Right ventricle myocardium superior (tissue), 1 donor: ENCODE data around the gene INPP5E. TPM values are rescaled to one million over a fixed set of nuclear protein-coding genes. Genes with fewer than 3 reads are reported as not detected.
"Not testable (repeated sequence)": the region's sequence is repeated elsewhere in the genome, so short reads cannot be mapped to it uniquely, and the experiment has no call there.

Source experiments
- ATAC-seq: fragments of 200-7000 bp; cut with Tn5 transposase; one replicate; pipeline ENCODE4 v1.9.1; 2020; ENCODE audit warnings: mild to moderate bottlenecking; ENCODE audit not compliant: poor library complexity
- DNase-seq: peaks from one replicate; pipeline ENCODE4 v3.0.0-alpha.2; 2020
- intact Hi-C: fragments of 100-400 bp; cut with DNase I; formaldehyde crosslinking; loops from one replicate; pipeline ENCODE4 v1.11.2; 2022
- total RNA-seq: library from RNA; stranded (reverse); fragmentation: NEBNext Ultra II Directional; extraction: Animal tissue kit (Norgen Biotek cat#: 25700); gene quantifications from one replicate; pipeline ENCODE4 v1.2.1, GENCODE V29; 2021
- donor health status: DM: no; HTN: yes; CAD: no; lungs with severe emphysema.

The INPP5E gene
- total RNA-seq, 1 donor from 2014 or later: 10.5 TPM

DNA sequence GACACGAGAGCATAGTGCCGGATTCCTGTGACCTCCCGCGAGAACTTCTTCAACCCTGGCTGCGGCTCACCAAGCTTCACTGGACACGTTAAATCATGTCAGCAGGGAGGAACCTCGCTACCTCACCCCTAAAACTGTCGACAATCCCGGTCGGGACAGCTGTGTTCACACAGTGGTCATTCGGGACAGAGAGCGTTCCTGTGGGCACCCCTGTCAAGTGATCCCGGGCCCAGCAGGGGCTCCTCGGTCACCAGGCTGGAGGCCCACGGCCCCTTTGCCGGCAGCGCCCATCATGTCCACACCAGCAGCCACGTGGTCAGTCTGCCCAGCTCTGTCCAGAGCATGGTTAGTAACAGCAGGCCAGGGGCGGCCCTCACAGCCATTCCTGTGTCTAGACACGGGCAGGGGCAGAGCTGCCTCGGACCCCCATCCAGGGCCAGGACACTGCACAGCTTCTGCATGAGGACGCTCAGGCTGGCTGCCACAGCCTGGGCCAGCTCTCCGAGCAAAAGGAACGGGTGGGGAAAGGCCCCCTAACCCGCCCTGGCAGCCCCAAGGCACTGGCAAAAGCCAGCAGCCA lies 3.5 kb downstream of the INPP5E start:
- DNase-seq (no peak), ATAC-seq (no peak)
- intact Hi-C loops: no loop called here

DNA sequence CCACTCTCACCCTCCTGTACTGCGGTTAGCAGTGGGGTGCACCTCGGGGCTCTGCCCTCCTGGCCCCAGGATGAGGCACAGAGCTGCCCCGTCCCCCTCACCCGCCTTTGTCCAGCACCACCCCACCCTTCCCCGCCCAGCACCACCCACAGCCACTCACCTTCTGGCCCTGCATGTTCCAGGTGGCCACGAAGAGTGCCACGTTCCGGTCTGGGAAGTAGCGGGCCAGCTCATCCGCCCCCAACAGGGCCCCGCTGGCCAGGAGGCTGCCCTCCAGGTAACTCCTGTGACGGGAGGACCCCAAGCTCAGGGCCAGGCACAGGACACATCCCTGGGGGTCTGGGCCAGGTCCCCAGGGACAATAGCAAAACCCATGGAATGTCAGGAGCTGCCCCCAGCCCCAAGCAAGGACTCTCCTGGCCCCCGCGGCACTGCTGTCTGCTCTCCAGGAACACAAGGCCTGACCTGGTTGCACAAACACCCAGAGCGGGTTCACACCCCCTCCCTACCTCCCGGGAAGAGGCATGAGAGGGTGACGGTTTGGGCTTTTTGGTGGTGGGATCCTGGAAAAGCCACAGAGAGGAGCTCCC lies 5.0 kb downstream of the INPP5E start:
- intact Hi-C loops: no loop called here

DNA sequence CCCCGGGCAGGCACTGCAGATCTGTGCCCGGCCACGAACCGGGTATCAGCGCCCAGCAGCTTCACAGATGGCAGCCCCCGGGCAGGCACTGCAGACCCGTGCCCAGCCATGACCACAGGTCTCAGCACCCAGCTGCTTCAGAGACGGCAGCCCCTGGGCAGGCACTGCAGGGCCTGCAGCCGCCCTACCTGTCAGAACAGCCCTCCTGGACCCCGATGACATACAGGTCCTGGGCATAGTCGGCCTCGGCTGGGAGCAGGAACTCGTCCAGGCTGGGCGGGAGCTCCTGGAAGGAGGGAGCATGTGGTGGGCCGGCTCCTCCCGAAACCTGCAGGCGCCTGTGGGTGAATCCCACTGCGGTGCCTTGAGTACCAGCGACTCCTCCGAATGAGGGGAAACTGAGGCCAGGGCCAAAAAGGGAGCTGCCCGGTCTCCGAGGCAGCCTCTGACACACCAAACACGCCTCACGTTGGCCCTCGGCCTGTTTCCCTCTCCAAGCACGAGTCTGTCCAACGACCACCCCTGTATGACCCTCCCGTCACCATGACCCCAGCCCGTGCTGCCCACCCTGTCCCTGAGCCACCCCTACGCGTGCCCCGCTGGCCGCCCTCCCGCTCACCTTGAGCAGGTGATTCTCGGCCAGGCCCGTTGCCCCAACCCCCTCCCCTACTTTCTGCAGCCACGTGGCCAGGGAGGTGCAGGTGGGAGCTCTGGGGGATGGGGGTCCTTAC lies 5.6 kb downstream of the INPP5E start:
- DNase-seq: no peak
- intact Hi-C loops: no loop called here
- ATAC-seq: no peak

More for the DNA sequence above, 5.0 kb downstream of the INPP5E start:
- no peak for ATAC-seq
- no peak for DNase-seq

DNA sequence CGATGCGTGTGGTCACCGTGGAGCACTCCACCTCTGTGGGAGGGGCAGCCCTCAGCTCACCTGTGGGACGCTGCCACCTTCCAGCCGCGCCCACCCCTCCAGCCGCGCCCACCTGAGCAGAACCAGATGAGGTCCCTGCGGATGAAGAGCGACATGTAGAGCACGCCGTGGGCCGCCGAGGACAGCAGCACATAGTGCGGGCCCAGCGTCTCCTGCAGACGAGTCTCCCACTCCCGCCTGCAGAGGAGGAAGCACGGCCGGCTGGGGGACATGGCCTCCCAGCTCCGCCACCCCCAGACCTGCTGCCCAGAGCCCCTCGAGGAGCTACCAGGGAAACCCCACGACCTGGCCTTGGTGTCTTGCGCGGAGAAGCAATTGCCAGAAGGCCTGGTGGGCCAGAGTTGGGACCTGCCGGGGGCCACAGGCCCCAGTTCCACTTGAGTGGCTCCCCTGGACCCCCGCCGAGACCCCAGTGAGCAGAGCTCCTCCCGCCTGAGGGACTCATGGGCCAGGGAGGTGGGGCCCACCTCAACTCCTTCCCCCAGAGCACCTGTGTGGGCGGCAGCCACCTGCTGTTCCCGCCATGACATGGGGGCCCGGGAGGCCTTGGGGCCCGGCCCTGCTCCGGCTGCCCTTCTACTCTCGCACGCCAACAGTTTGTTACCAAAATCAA lies 6.5 kb downstream of the INPP5E start:
- DNase-seq (no peak), ATAC-seq (no peak)
- intact Hi-C loops: no loop called here

DNA sequence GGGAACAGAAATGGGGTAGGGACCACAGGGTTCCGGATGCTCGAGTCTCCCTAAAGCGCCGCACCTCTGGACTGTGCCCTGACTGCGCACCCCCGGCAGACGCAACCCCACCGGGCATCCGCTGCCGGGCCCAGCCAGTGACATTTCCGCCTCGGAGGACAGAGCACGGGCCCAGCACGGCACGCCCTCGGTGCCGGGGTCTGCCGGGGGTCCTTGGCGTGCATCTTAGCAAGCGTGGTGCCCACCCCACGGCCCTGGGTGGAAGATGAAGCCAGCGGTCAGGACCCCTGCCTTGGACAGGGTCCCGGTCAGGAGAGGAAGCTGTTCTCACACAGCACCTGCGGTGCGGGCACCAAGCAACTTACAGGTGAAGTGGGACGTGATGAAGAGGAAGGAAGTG lies 7.1 kb downstream of the INPP5E start:
- DNase-seq (no peak), ATAC-seq (no peak)
- intact Hi-C loops: no loop called here

DNA sequence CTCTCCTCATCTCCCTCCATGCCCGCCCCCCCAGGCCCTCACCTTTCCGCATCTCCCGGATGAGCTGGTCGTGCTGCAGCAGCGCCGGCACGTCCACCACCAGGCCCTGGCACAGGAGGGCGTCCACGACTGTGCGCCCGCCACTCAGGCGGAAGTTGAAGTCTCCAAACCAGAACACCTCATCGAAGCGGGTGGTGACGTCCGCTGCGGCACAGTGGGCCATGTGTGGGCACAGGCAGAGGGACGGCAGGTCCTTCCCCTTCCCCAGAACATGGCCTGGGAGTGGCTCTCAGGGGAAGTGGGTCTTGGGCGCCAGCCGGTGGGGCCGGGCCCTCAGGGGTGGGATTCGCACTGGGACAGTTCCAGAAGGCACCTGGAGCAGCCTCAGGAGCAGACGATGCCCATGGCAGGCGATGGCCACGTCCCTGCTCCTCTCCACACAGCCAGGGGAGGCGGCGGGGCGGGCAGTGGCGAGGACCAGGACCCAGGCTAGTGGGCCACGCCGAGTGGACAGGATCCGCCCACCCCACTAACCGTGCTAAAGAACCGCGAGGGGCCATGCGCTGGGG lies 7.8 kb downstream of the INPP5E start:
- intact Hi-C loops: no loop called here
- no peak for ATAC-seq
- DNase-seq: no peak

DNA sequence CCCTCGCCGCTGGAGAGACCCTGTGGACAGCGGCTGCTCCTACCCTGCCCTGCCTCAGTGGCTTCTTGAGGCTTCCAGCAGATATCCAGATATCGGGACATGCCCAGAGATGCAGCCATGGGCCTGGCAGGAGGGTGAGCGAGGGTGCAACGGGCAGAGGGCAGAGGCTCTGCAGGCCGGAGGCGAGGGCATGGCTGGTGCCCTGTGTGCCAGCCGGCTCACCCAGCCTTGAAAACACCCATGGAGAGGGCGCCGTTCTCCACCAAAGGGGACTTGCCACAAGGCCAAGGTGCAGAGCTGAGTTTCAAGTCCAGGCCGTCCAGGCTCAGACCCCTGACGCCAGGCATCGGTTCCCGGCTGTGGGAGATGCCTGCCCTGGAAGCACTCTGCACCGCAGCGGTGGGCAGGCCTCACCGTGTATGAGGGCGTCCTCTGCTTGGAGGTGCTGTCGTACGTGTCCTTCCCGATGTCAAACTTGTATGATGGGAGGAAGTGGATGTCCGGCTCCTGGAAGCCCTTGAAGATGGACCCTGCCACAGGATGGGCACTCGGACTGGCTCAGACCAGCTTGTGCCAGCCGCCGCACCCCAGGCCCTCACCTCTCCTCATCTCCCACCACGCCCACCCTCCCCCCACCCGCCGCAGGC lies 8.9 kb downstream of the INPP5E start:
- DNase-seq (no peak), ATAC-seq (no peak)
- intact Hi-C loops: no loop called here

DNA sequence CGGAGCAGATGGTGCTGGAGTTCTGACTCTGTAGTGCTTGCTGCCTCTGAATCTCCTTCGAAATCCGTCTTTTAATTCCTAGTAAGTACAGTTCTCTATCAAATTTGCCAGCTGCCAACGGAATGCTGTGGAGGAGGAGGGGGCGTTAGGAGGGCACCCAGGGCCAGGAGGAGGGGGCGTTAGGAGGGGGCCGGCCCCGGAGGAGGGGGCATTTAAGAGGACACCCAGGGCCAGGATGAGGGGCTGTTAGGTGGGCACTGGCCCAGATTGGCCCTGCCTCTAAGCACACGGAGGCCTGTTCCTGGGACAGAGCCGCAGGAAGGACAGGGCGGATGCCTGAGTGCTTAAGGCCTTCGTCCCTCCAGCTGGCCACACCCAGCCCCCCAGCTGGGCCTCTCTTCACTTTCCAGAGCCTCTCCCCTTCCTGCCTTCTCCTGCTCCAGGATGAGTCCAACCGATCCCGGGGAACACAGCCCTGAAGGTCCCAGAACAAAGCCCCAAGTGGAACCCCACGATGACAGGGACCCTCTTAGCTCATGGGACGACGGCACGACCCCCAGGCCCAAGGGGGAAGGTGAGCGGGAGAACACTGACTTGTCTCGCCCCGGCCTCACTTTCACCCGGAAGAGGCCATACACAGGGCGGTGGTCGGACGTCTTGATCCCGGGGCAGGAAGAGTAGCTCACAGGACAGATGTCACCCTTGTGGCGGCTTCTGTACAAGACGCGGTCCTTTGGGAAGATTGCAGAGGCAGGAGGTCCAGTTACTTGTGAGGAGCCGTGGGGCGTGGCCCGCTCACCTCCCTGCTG lies 9.8 kb downstream of the INPP5E start:
- intact Hi-C loops: no loop called here
- peak; percentile 18 for ATAC-seq
- no peak for DNase-seq

DNA sequence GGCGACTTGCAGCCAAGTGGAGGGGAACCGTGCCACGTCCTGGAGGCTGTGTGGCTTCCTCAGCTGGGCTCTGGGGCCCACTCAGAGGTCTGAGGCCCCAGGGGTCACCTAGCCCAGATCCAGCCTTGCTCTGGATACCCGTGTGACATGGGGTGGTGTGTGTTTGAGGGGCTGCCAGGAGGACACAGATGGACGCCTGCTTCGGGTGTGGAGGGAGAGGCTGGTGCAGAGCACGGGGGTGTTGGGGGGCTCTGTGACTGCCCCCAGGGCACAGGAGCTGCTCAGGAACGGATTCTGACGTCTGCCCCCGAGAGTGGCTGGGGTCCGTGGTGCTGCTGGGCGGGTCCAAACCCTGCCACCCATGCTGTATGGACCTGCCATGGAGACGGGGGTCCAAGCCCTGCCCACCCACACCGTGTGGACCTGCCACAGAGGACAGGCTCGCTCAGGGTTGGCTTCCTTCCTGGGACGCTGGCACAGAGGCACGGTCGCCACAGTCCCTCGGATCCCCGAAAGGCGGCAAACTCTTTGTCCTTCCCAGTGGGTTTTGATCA lies 10.5 kb downstream of the INPP5E start:
- DNase-seq (no peak), ATAC-seq (peak; percentile 27)
- intact Hi-C loops: no loop called here

DNA sequence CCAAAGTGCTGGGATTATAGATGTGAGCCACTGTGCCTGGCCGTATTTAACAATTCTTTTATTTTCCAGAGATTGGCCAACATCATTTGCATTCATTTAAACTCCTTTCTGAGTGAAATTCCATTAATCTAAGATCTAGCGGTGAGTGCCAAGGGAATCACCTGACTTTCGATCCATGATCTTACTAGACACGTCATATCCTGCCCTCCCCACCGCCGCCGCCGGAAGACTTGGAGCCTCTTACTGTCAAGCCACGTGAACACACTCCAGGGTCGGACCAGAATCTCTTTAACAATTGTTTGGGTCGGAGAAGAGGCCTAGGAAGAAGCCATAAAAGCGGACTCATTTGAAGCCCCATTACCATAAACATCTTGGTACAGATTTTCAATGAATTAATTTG lies 12.9 kb downstream of the INPP5E start:
- ATAC-seq (no peak), DNase-seq (no peak)
- intact Hi-C loops: no loop called here

DNA sequence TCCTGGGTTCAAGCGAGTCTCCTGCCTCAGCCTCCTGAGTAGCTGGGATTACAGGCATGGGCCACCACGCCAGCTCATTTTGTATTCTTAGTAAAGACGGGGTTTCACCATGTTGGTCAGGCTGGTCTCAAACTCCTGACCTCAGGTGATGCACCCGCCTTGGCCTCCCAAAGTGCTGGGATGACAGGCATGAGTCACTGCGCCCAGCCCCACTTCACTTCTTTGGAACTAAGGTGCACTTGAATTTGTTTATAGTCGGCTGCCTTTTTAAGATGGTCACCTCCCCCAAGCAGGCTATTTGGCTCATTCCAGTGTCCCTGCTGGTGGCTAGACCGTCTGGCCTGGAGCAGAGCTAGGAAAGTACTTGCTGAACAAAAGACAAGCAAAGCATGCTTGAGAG lies 14.3 kb downstream of the INPP5E start:
- ATAC-seq, DNase-seq, intact Hi-C loops: not testable (repeated sequence)

DNA sequence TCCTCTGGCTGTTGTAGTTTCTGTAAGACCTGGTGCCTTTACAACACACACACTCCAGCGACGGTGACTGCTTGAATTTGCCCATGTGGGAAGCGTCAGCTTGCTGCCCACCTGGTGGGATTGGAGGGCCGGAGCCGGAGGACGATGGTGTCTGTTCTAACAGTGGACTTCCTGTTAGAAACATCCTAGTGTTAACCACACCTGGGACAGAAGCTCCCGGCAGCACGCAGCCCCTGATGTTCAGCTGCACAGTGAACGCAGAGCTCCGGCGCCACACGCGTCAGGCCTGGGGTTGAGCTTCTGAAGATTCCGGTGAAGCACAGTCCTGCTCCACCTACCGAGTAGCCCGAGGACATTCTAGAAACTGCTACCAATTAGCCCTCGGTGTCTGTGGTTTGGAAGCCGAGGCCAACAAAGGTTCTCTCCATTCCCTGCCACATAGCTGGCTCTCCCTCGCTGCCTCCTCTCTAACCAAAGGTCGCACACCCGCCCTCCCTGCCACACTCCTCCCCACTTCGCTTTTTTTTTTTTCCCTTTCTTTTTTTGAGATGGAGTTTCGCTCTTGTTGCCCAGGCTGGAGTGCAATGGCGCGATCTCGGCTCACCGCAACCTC lies 14.8 kb downstream of the INPP5E start:
- ATAC-seq (no peak), DNase-seq (no peak)
- intact Hi-C loops: no loop called here

DNA sequence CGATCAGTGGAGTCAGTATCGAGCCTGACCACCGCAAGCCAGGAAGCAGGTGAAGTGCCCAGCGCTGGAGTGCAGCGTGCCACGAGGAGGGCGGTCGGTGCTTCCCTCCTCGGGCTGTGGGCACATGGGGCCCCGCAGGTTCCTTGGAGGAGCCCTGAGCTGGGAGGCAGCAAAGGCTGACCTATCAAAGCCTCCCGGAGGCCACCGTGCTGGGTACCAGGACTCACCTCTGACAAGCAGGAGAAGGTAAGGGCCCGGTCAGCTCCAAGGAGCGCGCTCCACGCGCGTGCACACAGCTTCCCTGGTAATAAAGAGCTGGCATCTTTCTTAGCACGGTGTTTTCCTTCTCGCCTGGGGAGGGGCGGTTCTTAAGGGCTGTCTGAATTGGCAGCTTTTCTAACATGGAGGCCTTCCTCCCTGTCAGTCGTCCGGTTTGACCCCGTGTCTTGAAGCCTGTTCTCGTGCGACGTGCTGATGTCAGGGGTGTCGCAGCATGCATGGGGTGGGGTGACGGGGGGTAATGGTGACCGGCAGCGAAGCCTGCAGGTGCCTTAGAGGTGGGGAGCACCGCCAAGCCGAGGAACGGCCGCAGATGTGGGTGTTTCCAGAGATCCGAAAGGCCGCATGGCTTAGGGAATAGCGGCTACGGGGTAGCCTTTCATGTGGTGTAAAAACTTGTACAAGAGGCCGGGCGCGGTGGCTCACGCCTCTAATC lies 16.1 kb downstream of the INPP5E start:
- DNase-seq (no peak), ATAC-seq (no peak)
- intact Hi-C loops: no loop called here

DNA sequence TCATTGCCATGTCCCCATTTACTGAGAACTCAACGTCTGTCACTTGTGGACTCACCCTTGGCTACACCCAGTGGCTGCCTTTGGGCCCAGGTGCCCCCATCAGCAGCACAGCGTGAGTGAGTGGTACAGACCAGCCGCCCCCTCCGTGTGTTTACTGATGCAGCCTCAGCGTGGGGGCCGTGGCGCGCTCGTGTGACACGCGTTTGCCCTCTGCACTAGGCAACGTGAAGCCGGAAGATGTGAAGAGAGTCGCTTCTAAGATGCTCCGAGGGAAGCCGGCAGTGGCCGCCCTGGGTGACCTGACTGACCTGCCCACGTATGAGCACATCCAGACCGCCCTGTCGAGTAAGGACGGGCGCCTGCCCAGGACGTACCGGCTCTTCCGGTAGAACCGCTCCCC lies 16.8 kb downstream of the INPP5E start:
- intact Hi-C loops: no loop called here
- no peak for ATAC-seq
- DNase-seq: no peak

DNA sequence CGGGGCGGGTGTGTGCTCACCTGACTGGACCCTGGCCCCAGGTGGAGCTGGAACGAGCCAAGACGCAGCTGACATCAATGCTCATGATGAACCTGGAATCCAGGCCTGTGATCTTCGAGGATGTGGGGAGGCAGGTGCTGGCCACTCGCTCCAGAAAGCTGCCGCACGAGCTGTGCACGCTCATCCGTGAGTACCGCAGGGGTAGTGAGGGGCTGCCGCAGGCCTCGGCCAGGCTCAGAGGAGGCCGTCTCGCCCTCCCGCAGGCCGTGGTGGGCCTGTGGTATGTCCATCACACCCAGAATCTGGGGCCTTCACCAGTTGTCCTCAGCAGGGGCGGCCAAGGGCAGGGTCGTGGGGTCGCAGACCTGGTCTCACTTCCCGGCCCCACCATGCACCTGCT lies 17.9 kb downstream of the INPP5E start:
- ATAC-seq (no peak), DNase-seq (no peak)
- intact Hi-C loops: no loop called here

DNA sequence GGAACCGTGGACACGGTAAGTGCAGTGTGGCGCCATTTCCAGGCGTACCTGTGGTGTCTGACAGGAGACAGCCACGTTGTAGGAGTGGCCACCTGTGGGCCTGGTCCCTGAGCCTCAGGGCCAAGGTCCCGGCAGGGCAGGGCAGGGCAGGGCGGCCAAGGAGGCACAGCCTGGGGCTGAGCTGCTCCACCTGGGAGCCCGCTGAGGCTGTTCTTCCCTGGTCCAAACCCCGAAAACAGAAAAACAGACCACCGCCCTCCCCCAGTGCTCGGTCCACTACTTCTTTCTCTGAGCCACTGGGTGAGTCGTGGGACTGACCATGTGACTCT lies 20.6 kb downstream of the INPP5E start:
- ATAC-seq (no peak), DNase-seq (no peak)
- intact Hi-C loops: no loop called here
